HCT116 (cell line): Measurements from ENCODE around the gene RAB31. TPM values are rescaled to one million over a fixed set of nuclear protein-coding genes. Genes with fewer than 3 reads are reported as not detected.

ENCODE experiments used
- ATAC-seq: fragments of 200-7000 bp; cut with Tn5 transposase; 2 replicates; pipeline ENCODE4 v1.9.1; 2020; ENCODE audit warnings: mild to moderate bottlenecking, moderate library complexity
- BruUV-seq: library from RNA; stranded (reverse); fragments of 400-500 nt; replicated peaks from 2 replicates; lab custom pipeline; 2021; lab: Mats Ljungman, UMichigan
- CTCF ChIA-PET: fragments of 300-600 bp; sonication (Branson Sonifier 250); formaldehyde crosslinking; loops from one replicate; lab custom pipeline; 2021; ENCODE audit warnings: antibody characterized with exemption; lab: Charles Lee
- POLR2A ChIA-PET: fragments of 300-600, 350-600 bp; sonication (Branson Sonifier 250); formaldehyde crosslinking; loops from one replicate; lab custom pipeline; 2021; ENCODE audit warnings: antibody characterized with exemption; lab: Charles Lee
- RAD21 ChIA-PET, 2 experiments: fragments of 300-600 bp; sonication (Branson Sonifier 250); formaldehyde crosslinking; loops; one replicate each; lab custom pipeline; 2023; ENCODE audit warnings: low total read pairs in 2 of 2; ENCODE audit not compliant: uncharacterized antibody in 2 of 2, unreplicated experiment in 2 of 2, low non-redundant PET in 1 of 2; lab: Charles Lee
- DNase-seq: peaks from one replicate; pipeline ENCODE4 v3.0.0-alpha.2; 2010; ENCODE audit warnings: low read depth, low spot score
- H2AFZ ChIP-seq: fragments of 200-600 bp; shearing (Covaris generic), sonication (generic); 2 replicates; pipeline ENCODE4 v1.6.1; 2017; ENCODE audit warnings: low read depth, mixed run types, mixed read lengths, antibody characterized with exemption, low read length; ENCODE audit not compliant: poor library complexity, severe bottlenecking
- H3K27ac ChIP-seq: 2 replicates; pipeline ENCODE4 v1.5.1; 2012; ENCODE audit warnings: low read depth, low read length
- H3K27me3 ChIP-seq: fragments of 200-600 bp; sonication (generic); 2 replicates; pipeline ENCODE4 v1.6.1; 2016; ENCODE audit warnings: mixed run types, low read length, mixed read lengths; ENCODE audit not compliant: insufficient read depth
- H3K36me3 ChIP-seq, 2 experiments: fragments of 200-500 bp in 1 of 2; fragments of 200-600 bp in 1 of 2; sonication (Bioruptor generic) in 1 of 2; sonication (generic) in 1 of 2; 2 replicates each; pipeline versions ENCODE4 v1.5.1 to v1.6.1; 2014 to 2016; ENCODE audit warnings: low read length in 2 of 2, inconsistent platforms in 1 of 2, mixed read lengths in 1 of 2, mixed run types in 1 of 2; ENCODE audit not compliant: insufficient read depth in 2 of 2, control insufficient read depth in 1 of 2
- H3K4me1 ChIP-seq, 2 experiments: fragments of 200-600 bp in 1 of 2; sonication (generic) in 1 of 2; 2 replicates each; pipeline versions ENCODE4 v1.5.1 to v1.6.1; 2012 to 2017; ENCODE audit warnings: low read length in 2 of 2, inconsistent platforms in 1 of 2, mild to moderate bottlenecking in 1 of 2, mixed read lengths in 1 of 2, mixed run types in 1 of 2, moderate library complexity in 1 of 2; ENCODE audit not compliant: insufficient read depth in 2 of 2, control insufficient read depth in 1 of 2
- H3K4me2 ChIP-seq: fragments of 200-600 bp; sonication (generic); 2 replicates; pipeline ENCODE4 v1.6.1; 2017; ENCODE audit warnings: mixed run types, low read length, mixed read lengths
- H3K4me3 ChIP-seq, 2 experiments: fragments of 200-600 bp in 1 of 2; sonication (generic) in 1 of 2; replicated peaks in 1 of 2; 2 replicates each; pipeline ENCODE4 v1.5.1; 2011 to 2016; ENCODE audit warnings: low read length in 2 of 2, control low read depth in 1 of 2, low read depth in 1 of 2, mild to moderate bottlenecking in 1 of 2, mixed read lengths in 1 of 2, mixed run types in 1 of 2
- H3K79me2 ChIP-seq: fragments of 200-600 bp; sonication (generic); 2 replicates; pipeline ENCODE4 v1.6.1; 2017; ENCODE audit warnings: mild to moderate bottlenecking, mixed run types, low read length, moderate library complexity, mixed read lengths; ENCODE audit not compliant: insufficient read depth
- H3K9ac ChIP-seq: fragments of 200-600 bp; sonication (generic); 2 replicates; pipeline ENCODE4 v1.6.1; 2016; ENCODE audit warnings: low read length, mixed read lengths
- H3K9me2 ChIP-seq: fragments of 200-600 bp; sonication (generic), shearing (Covaris generic); 2 replicates; pipeline ENCODE4 v1.6.1; 2017; ENCODE audit warnings: mixed run types, mild to moderate bottlenecking, moderate library complexity; ENCODE audit not compliant: insufficient read depth
- H3K9me3 ChIP-seq, 2 experiments: fragments of 200-500 bp in 1 of 2; fragments of 200-600 bp in 1 of 2; sonication (Bioruptor generic) in 1 of 2; sonication (generic) in 1 of 2; 2 replicates each; pipeline ENCODE4 v1.6.1; 2014 to 2017; ENCODE audit warnings: low read length in 2 of 2, mixed read lengths in 2 of 2, inconsistent platforms in 1 of 2, low read depth in 1 of 2, mild to moderate bottlenecking in 1 of 2, mixed run types in 1 of 2, moderate library complexity in 1 of 2; ENCODE audit not compliant: control insufficient read depth in 1 of 2, insufficient read depth in 1 of 2
- H4K20me1 ChIP-seq: fragments of 200-600 bp; sonication (generic), shearing (Covaris generic); 2 replicates; pipeline ENCODE4 v1.6.1; 2017; ENCODE audit warnings: mixed run types, mild to moderate bottlenecking, moderate library complexity; ENCODE audit not compliant: insufficient read depth
- CBX3 ChIP-seq: IDR thresholded peaks from 2 replicates; pipeline ENCODE4 v1.6.1; 2012; ENCODE audit warnings: low read depth
- CEBPB ChIP-seq: IDR thresholded peaks from 2 replicates; pipeline ENCODE4 v1.6.1; 2012; ENCODE audit warnings: low read depth
- EGR1 ChIP-seq: IDR thresholded peaks from 2 replicates; pipeline ENCODE4 v1.6.1; 2012; ENCODE audit warnings: low read depth
- EZH2 ChIP-seq: fragments of 200-600 bp; sonication (generic); IDR thresholded peaks from 2 replicates; pipeline ENCODE4 v1.6.1; 2017; ENCODE audit warnings: antibody characterized with exemption, mixed run types
- FOSL1 ChIP-seq: IDR thresholded peaks from 2 replicates; pipeline ENCODE4 v1.6.1; 2012; ENCODE audit warnings: low read depth
- JUND ChIP-seq: IDR thresholded peaks from 2 replicates; pipeline ENCODE4 v1.6.1; 2012
- MAX ChIP-seq: IDR thresholded peaks from 2 replicates; pipeline ENCODE4 v1.6.1; 2012
- POLR2A ChIP-seq: IDR thresholded peaks from 2 replicates; pipeline ENCODE4 v1.7.0; 2011; ENCODE audit warnings: borderline replicate concordance; ENCODE audit not compliant: insufficient read depth, insufficient read length; ENCODE audit errors: extremely low read depth
- POLR2AphosphoS5 ChIP-seq: IDR thresholded peaks from 2 replicates; pipeline ENCODE4 v1.6.1; 2011; ENCODE audit warnings: mild to moderate bottlenecking, low read depth, low read length, moderate library complexity
- RAD21 ChIP-seq: IDR thresholded peaks from 2 replicates; pipeline ENCODE4 v1.6.1; 2012; ENCODE audit warnings: low read depth, mild to moderate bottlenecking
- SRF ChIP-seq: IDR thresholded peaks from 2 replicates; pipeline ENCODE4 v1.6.1; 2012; ENCODE audit warnings: low read depth
- TCF7L2 ChIP-seq: IDR thresholded peaks from 2 replicates; pipeline ENCODE4 v1.7.0; 2011; ENCODE audit warnings: borderline replicate concordance, inconsistent platforms; ENCODE audit not compliant: insufficient read depth, insufficient read length; ENCODE audit errors: extremely low read depth
- YY1 ChIP-seq: IDR thresholded peaks from 2 replicates; pipeline ENCODE4 v1.6.1; 2011; ENCODE audit warnings: low read length, low read depth, moderate library complexity, mild to moderate bottlenecking; ENCODE audit not compliant: insufficient replicate concordance; ENCODE audit errors: extremely low read depth
- intact Hi-C: fragments of 100-400 bp; cut with micrococcal nuclease; formaldehyde crosslinking; loops from 2 replicates; pipeline ENCODE4 v1.10.0; 2022
- total RNA-seq: library from RNA; stranded (reverse); gene quantifications from one replicate; pipeline ENCODE4 v1.2.1, GENCODE V29; 2021; ENCODE audit not compliant: unreplicated experiment
- TF ChIP-seq, protein P1 (sequence below): IDR thresholded peaks from 2 replicates; pipeline ENCODE4 v1.6.1; 2012
- TF ChIP-seq, protein P2 (sequence below): IDR thresholded peaks from 2 replicates; pipeline ENCODE4 v1.6.1; 2012; ENCODE audit warnings: low read depth

The RAB31 gene
- total RNA-seq, 1 experiment from 2014 or later, result 46.9 TPM

GRCh38 chr18:9876867-9877654 is 169.0 kb downstream of the RAB31 start:
- peak overlapping the region; percentile 78 for H3K4me2 ChIP-seq
- BruUV-seq, result TSS peak; percentile 90

GRCh38 chr18:9877655-9878014 is 169.5 kb downstream of the RAB31 start:
- Histone ChIP-seq H3K79me2 (no peaks in the 10 kb centered on the region), H3K36me3 (no peaks in the 10 kb centered on the region), H4K20me1 (no peaks in the 10 kb centered on the region), H3K27ac (peak overlapping the region; percentile 62), H3K4me1 (peaks cover 17 to 45% of the 10 kb centered on the region in 2 experiments), H3K9ac (peak overlapping the region; percentile 55), H3K4me2 (peak overlapping the region; percentile 78), H3K9me3 (no peaks in the 10 kb centered on the region), H3K9me2 (no peaks in the 10 kb centered on the region), H3K4me3 (peak overlapping the region; percentile 21 to 44), H3K27me3 (no peaks in the 10 kb centered on the region), H2AFZ (peak overlapping the region; percentile 96)
- BruUV-seq, result TSS peak; percentile 84
- DNase-seq (no peak), ATAC-seq (0 out of 2 replicates have a peak, but pooled peaks have one; percentile 3)
- ChIA-PET POLR2A (interaction anchor here (0.6 to 1.3 kb wide), 2 partner anchors 9 to 36 kb away, joined by 3 to 5 read pairs; partner anchors contain the start of genes TXNDC2 and VAPA), RAD21 (no interaction called here), CTCF (no interaction called here)
- TF ChIP-seq MAX (no peak), TCF7L2 (no peak), JUND (no peak), RAD21 (no peak), SRF (no peak)
- TF ChIP-seq, protein P1, sequence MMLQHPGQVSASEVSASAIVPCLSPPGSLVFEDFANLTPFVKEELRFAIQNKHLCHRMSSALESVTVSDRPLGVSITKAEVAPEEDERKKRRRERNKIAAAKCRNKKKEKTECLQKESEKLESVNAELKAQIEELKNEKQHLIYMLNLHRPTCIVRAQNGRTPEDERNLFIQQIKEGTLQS, result no peak
- TF ChIP-seq, protein P2, sequence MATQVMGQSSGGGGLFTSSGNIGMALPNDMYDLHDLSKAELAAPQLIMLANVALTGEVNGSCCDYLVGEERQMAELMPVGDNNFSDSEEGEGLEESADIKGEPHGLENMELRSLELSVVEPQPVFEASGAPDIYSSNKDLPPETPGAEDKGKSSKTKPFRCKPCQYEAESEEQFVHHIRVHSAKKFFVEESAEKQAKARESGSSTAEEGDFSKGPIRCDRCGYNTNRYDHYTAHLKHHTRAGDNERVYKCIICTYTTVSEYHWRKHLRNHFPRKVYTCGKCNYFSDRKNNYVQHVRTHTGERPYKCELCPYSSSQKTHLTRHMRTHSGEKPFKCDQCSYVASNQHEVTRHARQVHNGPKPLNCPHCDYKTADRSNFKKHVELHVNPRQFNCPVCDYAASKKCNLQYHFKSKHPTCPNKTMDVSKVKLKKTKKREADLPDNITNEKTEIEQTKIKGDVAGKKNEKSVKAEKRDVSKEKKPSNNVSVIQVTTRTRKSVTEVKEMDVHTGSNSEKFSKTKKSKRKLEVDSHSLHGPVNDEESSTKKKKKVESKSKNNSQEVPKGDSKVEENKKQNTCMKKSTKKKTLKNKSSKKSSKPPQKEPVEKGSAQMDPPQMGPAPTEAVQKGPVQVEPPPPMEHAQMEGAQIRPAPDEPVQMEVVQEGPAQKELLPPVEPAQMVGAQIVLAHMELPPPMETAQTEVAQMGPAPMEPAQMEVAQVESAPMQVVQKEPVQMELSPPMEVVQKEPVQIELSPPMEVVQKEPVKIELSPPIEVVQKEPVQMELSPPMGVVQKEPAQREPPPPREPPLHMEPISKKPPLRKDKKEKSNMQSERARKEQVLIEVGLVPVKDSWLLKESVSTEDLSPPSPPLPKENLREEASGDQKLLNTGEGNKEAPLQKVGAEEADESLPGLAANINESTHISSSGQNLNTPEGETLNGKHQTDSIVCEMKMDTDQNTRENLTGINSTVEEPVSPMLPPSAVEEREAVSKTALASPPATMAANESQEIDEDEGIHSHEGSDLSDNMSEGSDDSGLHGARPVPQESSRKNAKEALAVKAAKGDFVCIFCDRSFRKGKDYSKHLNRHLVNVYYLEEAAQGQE, result no peak
- intact Hi-C loops, result no loop called here

More at GRCh38 chr18:9876867-9877654, 169.0 kb downstream of the RAB31 start:
- ChIA-PET RAD21 (no interaction called here), POLR2A (interaction anchor here (0.6 to 1.3 kb wide), 2 partner anchors 9 to 36 kb away, joined by 3 to 5 read pairs; partner anchors contain the start of genes TXNDC2 and VAPA), CTCF (no interaction called here)
- Histone ChIP-seq H3K4me3 (peak overlapping the region; percentile 21 to 44), H2AFZ (peak overlapping the region; percentile 96), H4K20me1 (no peaks in the 10 kb centered on the region), H3K27ac (peak overlapping the region; percentile 62), H3K79me2 (no peaks in the 10 kb centered on the region), H3K9ac (peak overlapping the region; percentile 55), H3K36me3 (no peaks in the 10 kb centered on the region), H3K9me3 (no peaks in the 10 kb centered on the region), H3K4me1 (peaks cover 17 to 50% of the 10 kb centered on the region in 2 experiments), H3K27me3 (no peaks in the 10 kb centered on the region), H3K9me2 (no peaks in the 10 kb centered on the region)
- ATAC-seq (peak; percentile 78), DNase-seq (peak; percentile 40)
- TF ChIP-seq MAX, result peak; percentile 40; the same call in 1 of the 2 replicates
- TF ChIP-seq POLR2AphosphoS5, result peak; percentile 12; the same call in 1 of the 2 replicates
- no peak for TF ChIP-seq EZH2
- peak; percentile 68 for TF ChIP-seq POLR2A
- peak; percentile 18; the same call in 1 of the 2 replicates for TF ChIP-seq CEBPB
- TF ChIP-seq CBX3, result peak; percentile 55; the same call in 1 of the 2 replicates
- TF ChIP-seq EGR1, result peak; percentile 20; the same call in 1 of the 2 replicates
- TF ChIP-seq RAD21, result no peak
- peak; percentile 17 for TF ChIP-seq YY1
- peak; percentile 33; the same call in 1 of the 2 replicates for TF ChIP-seq FOSL1
- 0 out of 2 replicates have a peak, but pooled peaks have one; percentile 1 for TF ChIP-seq JUND
- intact Hi-C loops, result no loop called here
